GM18498 (cell line): ENCODE data around the gene PDGFRA.

Experiments used
- ATAC-seq: cut with Tn5 transposase; IDR thresholded peaks from one replicate; pipeline ENCODE4 v1.9.1; 2021; ENCODE audit warnings: mild to moderate bottlenecking, moderate library complexity; ENCODE audit not compliant: unreplicated experiment

The PDGFRA gene

DNA sequence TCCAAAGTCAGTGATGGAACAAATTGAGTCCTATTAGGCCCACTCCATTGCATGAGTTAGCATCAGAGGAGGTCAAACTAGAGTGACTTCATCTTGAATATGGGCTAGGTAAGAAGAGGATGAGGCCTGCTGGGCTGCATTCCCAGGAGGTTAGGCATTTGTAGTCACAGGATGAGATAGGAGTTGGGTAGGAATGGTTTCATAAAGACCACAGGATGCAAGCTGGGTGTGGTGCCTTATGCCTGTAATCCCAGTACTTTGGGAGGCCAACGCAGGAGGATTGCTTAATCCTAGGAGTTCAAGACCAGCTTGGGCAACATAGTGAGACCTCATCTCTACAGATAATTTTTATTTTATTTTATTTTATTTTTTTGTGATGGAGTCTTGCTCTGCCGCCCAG lies 26.8 kb downstream of the PDGFRA start:
- ATAC-seq: no peak

- ATAC-seq: no peak
These were observed 27.7 kb downstream of the PDGFRA start for GRCh38 chr4:54256491-54257486.

DNA sequence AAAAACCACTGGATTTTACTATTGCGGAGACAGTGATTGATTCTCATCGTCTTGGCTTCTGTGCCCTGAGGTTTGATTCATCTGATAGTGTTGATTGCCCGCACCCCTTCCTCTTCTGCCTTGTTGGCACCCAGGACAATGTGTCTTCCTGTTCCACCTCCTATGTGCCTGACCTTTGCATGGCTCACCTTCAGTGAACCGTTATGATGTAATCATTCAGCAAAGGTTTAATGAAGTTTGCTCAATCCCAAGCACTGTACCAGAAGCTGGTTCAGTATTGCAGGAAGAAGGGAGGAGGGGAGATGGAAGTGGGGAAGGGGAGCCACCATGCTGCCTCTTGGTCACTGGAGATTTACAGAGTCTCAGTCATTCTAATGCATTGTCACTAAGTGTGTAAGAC lies 36.3 kb downstream of the PDGFRA start:
- ATAC-seq: no peak

GRCh38 chr4:54268151-54268550 lies 39.1 kb downstream of the PDGFRA start:
- no peak for ATAC-seq

- ATAC-seq: no peak
These were observed 42.4 kb downstream of the PDGFRA start for GRCh38 chr4:54271464-54271863.

DNA sequence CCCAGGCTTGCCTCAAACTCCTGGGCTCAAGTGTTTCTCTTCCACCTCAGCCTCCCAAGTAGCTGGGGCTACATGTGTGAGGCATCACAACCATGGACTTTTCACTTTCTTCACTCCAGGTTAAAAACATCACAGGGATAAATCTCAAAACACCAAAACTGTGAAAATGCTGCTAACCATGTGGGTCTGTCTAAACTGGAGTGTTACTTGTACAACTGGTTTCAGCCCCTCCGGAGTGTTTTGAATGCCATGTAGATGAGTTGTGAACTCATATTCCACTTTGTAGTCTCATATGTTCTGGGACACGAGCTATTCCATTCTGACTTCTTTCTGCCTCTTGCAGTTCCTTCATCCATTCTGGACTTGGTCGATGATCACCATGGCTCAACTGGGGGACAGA lies 43.0 kb downstream of the PDGFRA start:
- ATAC-seq: no peak

DNA sequence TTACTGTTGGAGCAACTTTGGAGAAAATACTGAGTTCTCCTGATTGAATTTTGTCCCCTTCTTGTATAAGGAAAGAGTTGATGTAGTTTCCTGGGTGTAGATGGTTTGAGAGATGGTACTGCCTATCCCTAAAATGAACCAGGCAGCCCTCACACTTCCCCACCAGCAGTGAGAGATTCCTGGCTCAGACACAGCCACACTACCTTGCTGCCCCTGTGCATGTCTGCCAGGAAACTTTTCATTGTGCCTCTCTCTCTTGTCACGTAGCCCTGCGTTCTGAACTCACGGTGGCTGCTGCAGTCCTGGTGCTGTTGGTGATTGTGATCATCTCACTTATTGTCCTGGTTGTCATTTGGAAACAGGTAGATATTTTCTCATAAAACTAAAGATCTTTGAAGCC lies 45.2 kb downstream of the PDGFRA start:
- no peak for ATAC-seq

GRCh38 chr4:54274795-54275665 lies 45.9 kb downstream of the PDGFRA start:
- no peak for ATAC-seq

- no peak for ATAC-seq
These were observed 47.7 kb downstream of the PDGFRA start for GRCh38 chr4:54276641-54277430.

DNA sequence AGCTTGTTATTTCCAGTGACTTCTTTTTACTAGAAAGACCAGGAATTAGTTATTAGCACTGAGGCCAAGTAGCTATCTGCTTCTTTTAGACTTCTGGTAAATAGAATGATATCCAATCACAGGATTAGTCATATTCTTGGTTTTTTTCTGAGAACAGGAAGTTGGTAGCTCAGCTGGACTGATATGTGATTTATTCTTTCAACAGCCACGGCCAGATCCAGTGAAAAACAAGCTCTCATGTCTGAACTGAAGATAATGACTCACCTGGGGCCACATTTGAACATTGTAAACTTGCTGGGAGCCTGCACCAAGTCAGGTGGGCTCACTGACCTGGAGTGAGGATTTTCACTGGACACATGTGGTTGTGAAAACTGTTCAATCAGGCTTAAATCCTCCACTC lies 48.6 kb downstream of the PDGFRA start:
- no peak for ATAC-seq

GRCh38 chr4:54278216-54278615 lies 49.1 kb downstream of the PDGFRA start:
- no peak for ATAC-seq

DNA sequence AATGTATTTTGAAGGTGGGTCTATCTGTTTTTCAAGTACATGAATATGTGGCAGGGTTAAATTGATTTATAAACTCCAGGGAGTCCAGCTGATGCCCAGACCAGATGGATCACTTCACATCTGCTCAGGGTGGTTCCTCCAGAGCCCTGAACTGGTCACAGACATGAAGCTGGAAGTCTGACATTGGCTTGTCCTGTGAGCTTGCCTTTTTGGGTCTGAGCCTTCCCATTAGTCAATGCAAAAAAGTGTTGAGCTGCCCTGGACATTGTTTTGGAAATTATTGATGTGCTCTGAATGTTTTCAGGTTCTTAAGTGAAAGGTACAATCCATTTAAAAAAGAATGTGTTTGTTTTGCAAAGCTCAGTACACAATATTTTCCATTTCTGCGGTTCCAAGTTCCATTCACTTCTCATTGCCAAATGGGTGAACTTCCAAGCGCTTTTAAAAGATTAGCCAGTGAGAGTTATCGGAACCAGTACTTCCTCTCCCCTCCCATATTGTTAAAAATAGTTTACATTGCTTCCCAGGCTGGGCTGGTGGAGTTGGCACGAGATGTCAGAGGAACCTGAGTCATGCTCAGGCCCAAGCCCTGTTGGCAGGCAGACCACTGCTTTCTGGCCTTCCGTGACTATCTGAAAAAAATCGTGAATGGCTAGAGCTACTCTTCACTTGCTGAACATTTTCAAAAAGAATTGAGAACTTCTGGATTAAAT lies 52.1 kb downstream of the PDGFRA start:
- no peak for ATAC-seq

DNA sequence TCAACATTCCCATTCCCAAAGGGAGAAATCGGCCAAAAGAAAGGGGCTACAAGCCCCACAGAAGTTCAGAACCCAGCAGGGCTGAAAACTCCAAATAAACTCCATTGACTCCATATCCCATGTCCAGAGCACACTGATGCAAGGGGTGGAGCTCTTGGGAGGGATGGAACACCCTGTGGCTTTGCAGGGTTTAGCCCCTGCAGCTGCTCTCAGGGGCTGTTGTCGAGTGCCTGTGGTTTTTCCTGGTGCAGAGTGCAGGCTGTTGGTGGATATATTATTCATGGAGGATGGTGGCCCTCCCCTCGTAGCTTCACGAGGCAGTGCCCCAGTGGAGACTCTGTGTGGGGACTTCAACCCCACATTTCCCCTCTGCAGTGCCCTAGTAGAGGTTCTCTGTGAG lies 53.7 kb downstream of the PDGFRA start:
- ATAC-seq: no peak

- ATAC-seq: no peak
These were observed 60.2 kb downstream of the PDGFRA start for GRCh38 chr4:54289316-54289715.

DNA sequence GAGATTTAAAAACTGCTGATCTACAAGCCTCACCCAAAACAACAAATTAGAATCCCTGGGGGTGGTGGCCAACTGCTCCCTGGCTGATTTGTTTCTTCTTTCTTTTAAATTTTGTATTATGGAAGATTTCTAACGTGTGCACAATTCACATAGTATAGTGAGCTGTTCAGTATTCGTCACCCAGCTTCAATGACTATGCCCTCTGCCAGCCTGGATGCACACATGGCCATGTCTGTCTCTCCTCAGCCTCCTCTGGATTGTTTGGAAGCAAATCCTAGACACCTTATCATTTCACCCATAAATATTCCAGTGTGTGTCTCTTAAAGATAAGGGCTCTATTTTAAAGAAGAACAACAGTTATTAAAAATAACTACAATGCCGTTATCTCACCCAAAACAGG lies 61.9 kb downstream of the PDGFRA start:
- ATAC-seq: no peak

DNA sequence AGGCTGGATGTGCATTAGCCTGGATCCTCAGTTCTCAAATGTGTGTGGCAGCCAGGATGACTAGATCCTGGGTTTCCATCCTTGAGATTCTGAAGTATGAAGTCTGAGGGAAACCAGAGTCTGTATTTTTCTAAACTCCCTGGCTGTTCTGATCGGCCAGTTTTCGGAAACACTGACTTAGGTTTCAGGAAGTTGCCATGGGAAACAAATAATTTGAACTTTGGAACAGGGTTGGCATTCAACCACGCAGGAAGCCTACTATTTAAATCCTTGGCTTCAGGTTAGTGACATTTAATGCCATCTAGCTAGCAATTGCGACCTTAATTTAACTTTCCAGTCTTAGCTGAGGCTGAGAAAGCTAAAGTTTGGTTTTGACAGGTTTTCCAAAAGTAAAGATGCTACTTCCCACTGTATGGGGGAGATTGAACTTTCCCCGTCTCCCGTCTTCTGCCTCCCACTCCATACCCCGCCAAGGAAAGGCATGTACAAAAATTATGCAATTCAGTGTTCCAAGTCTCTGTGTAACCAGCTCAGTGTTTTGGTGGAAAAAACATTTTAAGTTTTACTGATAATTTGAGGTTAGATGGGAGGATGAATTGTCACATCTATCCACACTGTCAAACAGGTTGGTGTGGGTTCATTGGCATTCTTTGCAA lies 67.6 kb downstream of the PDGFRA start:
- no peak for ATAC-seq

DNA sequence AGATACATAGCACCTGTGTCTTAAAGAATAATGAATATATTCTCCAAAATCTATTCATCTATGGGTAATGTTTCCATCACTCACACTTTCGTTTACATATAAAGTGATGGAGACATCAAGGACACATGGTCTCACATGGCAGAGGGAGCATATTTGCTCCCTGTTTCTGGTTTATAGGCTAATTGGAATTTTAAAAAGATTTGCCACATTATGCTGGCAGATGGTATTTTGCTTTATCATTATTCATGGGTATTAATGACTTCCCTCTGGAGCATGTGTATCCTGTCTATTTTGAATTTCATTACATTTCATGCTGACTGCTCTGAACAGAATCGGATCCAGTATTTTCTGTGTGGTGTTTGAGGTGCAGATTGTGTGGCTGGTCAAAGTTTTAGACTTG lies 79.0 kb downstream of the PDGFRA start:
- ATAC-seq: no peak

DNA sequence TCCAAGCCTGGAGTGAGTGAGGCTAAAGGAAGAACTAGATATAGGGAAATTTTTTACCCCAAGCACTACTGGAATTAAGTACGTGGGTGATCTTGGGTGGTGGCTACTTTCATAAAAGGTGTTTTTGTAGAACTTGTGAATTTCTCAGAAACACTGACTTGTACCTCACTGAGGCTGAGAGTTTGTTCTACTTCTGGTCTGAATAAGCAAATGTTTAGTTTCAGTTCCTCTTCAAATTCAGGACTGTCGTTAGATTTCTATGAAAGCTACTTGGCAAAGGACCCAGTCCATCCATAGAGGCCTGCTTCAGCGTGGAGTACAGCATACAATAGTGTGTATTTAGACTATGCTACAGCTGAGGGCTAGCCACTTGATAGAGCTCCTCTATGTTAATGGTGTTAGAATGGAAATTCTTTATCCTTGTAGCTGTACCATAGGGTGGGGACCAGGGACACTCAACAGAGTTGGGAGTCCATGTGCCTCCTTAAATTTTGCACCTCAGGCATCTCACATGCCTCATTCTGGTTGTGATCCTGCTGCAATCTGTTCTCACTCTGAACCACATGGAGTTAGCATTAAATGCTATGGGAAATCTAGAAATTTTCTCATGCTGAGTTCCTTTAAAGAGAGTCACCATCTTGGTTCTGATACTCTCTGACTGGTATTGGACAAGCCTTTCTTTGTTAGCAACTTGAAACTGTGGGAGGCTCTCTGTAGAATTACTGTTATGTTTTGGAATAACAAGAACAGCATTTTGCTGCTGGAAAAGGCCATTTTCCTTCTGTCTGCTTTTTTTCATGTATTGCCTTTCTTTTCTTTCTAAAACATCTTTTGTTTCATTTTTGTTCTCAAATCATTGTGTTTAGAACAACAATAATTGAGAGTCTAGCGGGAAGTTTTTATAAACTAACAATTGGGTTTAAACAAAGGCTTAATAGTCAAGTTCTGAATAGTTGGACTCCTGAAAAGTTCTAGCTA lies 86.8 kb downstream of the PDGFRA start:
- ATAC-seq: peak; percentile 97

- no peak for ATAC-seq
These were observed 88.6 kb downstream of the PDGFRA start for GRCh38 chr4:54317690-54318089.
